ENCODE data around the gene CCDC15.
"Not testable (repeated sequence)": the region's sequence is repeated elsewhere in the genome, so short reads cannot be mapped to it uniquely, and the experiment has no call there.

The CCDC15 gene

DNA sequence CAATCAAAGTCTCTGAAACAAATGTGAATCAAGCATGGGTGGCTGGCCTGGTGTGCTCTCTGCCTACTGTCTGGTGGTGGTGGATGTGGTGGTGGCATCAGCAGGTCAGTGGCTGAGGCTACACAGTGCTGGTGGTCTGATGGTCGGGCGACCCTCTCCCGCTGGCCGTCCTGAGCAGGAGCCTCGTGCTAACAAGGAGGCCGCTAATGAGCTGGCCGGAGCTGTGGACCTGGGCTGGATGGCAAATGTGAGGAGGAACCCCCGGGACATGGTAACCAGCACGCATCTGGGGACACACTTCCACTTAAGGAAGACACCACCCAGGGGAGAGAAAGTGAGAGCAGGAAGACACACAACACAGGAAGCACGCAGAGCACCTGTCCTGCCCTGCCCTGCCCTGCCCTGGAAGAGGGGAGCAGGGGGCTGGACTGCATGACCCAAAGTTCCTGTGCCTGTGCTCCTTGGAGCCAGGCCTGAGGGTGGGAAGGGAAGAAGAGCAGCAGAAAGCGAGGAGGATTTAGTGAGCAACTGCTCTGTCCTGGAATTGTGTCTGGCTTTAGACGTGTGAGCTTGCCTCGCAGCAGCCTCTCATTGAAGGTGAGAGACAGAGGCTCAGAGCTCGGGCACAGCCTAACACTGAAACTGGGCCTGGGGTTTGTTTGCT, 132.8 kb downstream of the CCDC15 start:
- ChIA-PET CTCF (no interaction called here), POLR2A (ENCODE audit: low non-redundant PET) (no interaction called here)
- peak overlapping the region; percentile 97 for H3K27ac ChIP-seq
- no peak for TF ChIP-seq CTCF (conservative IDR thresholded peaks at IDR 0.05; ENCODE audit: low read depth)
- no peak for DNase-seq (ENCODE audit: low spot score)

DNA sequence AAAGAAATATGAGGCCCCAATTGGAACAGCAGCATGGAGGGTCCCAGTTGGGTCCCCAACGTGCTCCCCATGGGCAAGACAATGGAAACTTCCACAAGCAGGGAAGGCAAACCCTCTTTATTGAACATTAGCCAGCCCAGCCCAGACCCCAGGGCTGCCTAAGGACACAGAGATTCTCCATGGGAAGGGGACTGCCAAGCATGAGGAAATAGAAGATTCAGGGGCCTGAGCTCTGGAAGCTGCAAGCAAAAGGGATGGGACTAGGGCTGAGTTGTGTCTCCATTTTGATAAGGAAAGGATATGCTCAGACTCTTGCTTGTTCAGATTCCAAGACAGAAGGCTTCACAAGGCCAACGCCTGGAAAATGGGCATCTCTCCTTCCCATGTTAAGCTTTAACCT, 134.1 kb downstream of the CCDC15 start:
- ChIA-PET POLR2A (ENCODE audit: low non-redundant PET) (no interaction called here), CTCF (no interaction called here)
- TF ChIP-seq CTCF (conservative IDR thresholded peaks at IDR 0.05; ENCODE audit: low read depth): no peak
- H3K27ac ChIP-seq: peak overlapping the region; percentile 97
- DNase-seq (ENCODE audit: low spot score): no peak

GRCh38 chr11:125088576-125089455, 134.8 kb downstream of the CCDC15 start:
- TF ChIP-seq CTCF (conservative IDR thresholded peaks at IDR 0.05; ENCODE audit: low read depth): no peak
- no peak for DNase-seq (ENCODE audit: low spot score)
- CTCF ChIA-PET: no interaction called here
- POLR2A ChIA-PET (ENCODE audit: low non-redundant PET): no interaction called here
- peak overlapping the region; percentile 97; the same call in 1 of the 2 replicates for H3K27ac ChIP-seq

GRCh38 chr11:125089481-125089880, 135.5 kb downstream of the CCDC15 start:
- DNase-seq (ENCODE audit: low spot score); POLR2A ChIA-PET (ENCODE audit: low non-redundant PET); H3K27ac ChIP-seq; CTCF ChIA-PET: not testable (repeated sequence)

GRCh38 chr11:125090151-125090550, 136.1 kb downstream of the CCDC15 start:
- POLR2A ChIA-PET (ENCODE audit: low non-redundant PET); DNase-seq (ENCODE audit: low spot score); CTCF ChIA-PET; H3K27ac ChIP-seq: not testable (repeated sequence)

DNA sequence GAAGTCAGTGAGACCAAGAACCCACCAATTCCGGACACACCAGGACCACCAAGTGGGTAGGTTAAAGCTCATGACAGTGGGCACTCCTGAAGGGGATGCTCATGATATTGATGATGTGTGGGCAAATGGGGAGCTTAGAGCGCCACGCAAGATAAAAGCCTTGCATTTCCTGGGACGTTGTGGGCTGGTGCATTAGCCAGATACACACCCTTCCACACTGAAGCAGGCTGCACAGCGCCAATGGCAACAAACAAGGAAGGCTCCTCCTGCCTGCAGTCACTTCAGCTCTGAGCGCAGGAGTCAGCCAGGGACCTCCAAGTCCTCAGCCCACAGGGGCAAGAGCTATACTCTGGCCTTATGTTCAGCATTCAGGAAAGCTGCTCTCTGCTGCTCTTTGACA, 136.8 kb downstream of the CCDC15 start:
- ChIA-PET POLR2A (ENCODE audit: low non-redundant PET) (interaction anchor here (0.6 to 0.9 kb wide), 2 partner anchors 21 to 34 kb away, joined by 3 to 4 read pairs; no protein-coding TSS in a partner anchor), CTCF (interaction anchor here (0.6 to 1.6 kb wide), 6 partner anchors 18 to 322 kb away, joined by 3 to 4 read pairs (median 3); no protein-coding TSS in a partner anchor)
- no peak for TF ChIP-seq CTCF (conservative IDR thresholded peaks at IDR 0.05; ENCODE audit: low read depth)
- peak overlapping the region; percentile 2; the same call in 1 of the 2 replicates for H3K27ac ChIP-seq
- DNase-seq (ENCODE audit: low spot score): no peak
